Right lobe of liver (tissue), 6 donors: ENCODE measurements around the gene RIMKLB. TPM values are rescaled to one million over a fixed set of nuclear protein-coding genes. Genes with fewer than 3 reads are reported as not detected.

ENCODE experiments used
- ATAC-seq, 4 donors: fragments of 200-7000 bp; cut with Tn5 transposase; one replicate each; pipeline ENCODE4 v1.9.1; 2020; ENCODE audit warnings: mild to moderate bottlenecking in 4 of 4, moderate library complexity in 4 of 4
- DNase-seq, 3 donors: peaks; one replicate each; pipeline ENCODE4 v3.0.0-alpha.2; 2020
- H3K27ac ChIP-seq, 3 donors: fragments of 200-600 bp; one replicate each; pipeline ENCODE4 v1.8.0; 2022
- H3K27me3 ChIP-seq, 2 donors: fragments of 200-600 bp; one replicate each; pipeline ENCODE4 v1.8.0; 2022
- H3K36me3 ChIP-seq, 4 donors: fragments of 200-600 bp; sonication (generic) in 1 of 4; one replicate each; pipeline versions ENCODE4 v1.5.1 to v1.8.0; 2017 to 2022; ENCODE audit warnings: control low read depth in 1 of 4
- H3K4me1 ChIP-seq, 4 donors: fragments of 200-600 bp; sonication (generic) in 1 of 4; one replicate each; pipeline versions ENCODE4 v1.5.1 to v1.8.0; 2017 to 2022; ENCODE audit warnings: control low read depth in 1 of 4
- H3K4me3 ChIP-seq, 3 donors: fragments of 200-600 bp; one replicate each; pipeline ENCODE4 v1.8.0; 2022
- H3K9me3 ChIP-seq, 4 donors: fragments of 200-600 bp; sonication (generic) in 1 of 4; one replicate each; pipeline versions ENCODE4 v1.5.1 to v1.8.0; 2017 to 2022; ENCODE audit warnings: control low read depth in 1 of 4
- POLR2A ChIP-seq: fragments of 450-650 bp; IDR thresholded peaks from one replicate; pipeline ENCODE4 v1.6.1; 2017; ENCODE audit warnings: antibody characterized with exemption, mild to moderate bottlenecking
- WGBS: methylation state at CpG from one replicate; pipeline ENCODE4 v1.1.6; 2018; ENCODE audit warnings: low coverage, low lambda C conversion rate; ENCODE audit not compliant: insufficient coverage; ENCODE audit errors: missing lambda C conversion rate; 5-methylcytosine and 5-hydroxymethylcytosine counted together
- intact Hi-C, 2 donors: fragments of 100-400 bp; cut with DNase I; formaldehyde crosslinking; loops; one replicate each; pipeline versions ENCODE4 v1.11.2 to v1.14.1; 2022
- total RNA-seq, 6 experiments: library from RNA; depleted of rRNA in 2 of 6; stranded (reverse); fragments of >200 nt in 2 of 6; fragmentation: NEBNext Ultra II Directional in 3 of 6; extraction: Animal tissue kit (Norgen Biotek cat#: 25700) in 3 of 6; gene quantifications; one replicate each; pipeline versions ENCODE4 v1.1.0 to v1.2.4, GENCODE V29; 2016 to 2023
- TF ChIP-seq, protein P1 (sequence below), 4 donors: fragments of 200-600 bp in 3 of 4; fragments of 450-650 bp in 1 of 4; IDR thresholded peaks; one replicate each; pipeline versions ENCODE4 v1.5.1 to v1.8.0; 2016 to 2022; ENCODE audit warnings: antibody characterized with exemption in 4 of 4, mild to moderate bottlenecking in 2 of 4
- donor health status: DM: no; HTN: yes; CAD: no.
- donor health status: DM: no; HTN: no; CAD: no.
- donor health status: DM: no; HTN: no; CAD: no.
- donor health status: DM: no; HTN: yes; CAD: no.
- donor health status: DM: no; HTN: yes; CAD: no.

Gene RIMKLB
- total RNA-seq, 6 experiments from 2014 or later, result 1.3 to 4.7 (median 2.6) TPM

DNA sequence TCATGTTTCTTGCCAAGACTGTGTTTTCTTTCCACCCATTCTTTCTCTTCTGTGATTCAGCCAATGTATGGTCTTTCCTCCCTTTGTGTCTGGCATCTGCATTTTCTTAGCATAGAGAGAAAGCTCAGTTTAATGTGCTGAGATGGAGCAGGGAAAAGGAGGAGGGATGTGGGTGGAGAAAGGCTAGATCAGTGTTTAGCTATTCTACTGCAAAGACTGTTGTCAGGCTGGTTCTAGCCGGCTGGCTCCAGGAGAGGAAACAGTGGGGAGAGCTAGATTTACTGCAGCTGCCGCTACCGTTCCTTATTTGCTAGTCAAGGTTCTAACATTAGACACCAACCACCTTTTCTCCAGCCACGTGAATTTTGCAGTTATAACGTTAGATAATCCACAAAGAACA, 5.2 kb upstream of the RIMKLB start:
- intact Hi-C loops, result no loop called here
- peak in 1 of 4 donors; percentile 24 for ATAC-seq
- Histone ChIP-seq H3K4me1 (no peaks in the 10 kb centered on the region), H3K4me3 (no peak overlapping the region), H3K27ac (no peak overlapping the region), H3K36me3 (no peaks in the 10 kb centered on the region), H3K27me3 (no peaks in the 10 kb centered on the region), H3K9me3 (no peaks in the 10 kb centered on the region)
- 25% methylated on average over 5 of the region's 5 CpGs for WGBS
- no peak for TF ChIP-seq POLR2A
- TF ChIP-seq, protein P1, sequence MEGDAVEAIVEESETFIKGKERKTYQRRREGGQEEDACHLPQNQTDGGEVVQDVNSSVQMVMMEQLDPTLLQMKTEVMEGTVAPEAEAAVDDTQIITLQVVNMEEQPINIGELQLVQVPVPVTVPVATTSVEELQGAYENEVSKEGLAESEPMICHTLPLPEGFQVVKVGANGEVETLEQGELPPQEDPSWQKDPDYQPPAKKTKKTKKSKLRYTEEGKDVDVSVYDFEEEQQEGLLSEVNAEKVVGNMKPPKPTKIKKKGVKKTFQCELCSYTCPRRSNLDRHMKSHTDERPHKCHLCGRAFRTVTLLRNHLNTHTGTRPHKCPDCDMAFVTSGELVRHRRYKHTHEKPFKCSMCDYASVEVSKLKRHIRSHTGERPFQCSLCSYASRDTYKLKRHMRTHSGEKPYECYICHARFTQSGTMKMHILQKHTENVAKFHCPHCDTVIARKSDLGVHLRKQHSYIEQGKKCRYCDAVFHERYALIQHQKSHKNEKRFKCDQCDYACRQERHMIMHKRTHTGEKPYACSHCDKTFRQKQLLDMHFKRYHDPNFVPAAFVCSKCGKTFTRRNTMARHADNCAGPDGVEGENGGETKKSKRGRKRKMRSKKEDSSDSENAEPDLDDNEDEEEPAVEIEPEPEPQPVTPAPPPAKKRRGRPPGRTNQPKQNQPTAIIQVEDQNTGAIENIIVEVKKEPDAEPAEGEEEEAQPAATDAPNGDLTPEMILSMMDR (IDR thresholded peaks at IDR 0.05), result no peak
- DNase-seq, result no peak

DNA sequence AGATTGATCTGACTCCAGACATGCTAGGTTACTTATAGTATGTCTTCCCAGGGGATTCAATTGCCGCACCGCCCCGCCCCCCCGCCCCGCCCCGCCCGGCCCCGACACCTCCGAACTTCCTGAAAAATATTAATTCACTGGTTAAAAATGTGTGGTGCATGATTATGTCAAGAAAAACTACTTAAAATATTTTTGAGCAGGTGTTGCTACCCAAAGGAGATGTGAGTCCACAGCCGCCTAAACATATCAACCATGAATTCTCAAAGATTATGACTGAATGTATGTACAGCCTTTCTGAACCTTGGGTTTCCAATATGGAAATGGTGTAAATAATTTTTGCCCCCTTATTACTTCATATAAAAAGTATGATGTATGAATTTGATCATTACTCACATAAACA, 2.7 kb upstream of the RIMKLB start:
- ATAC-seq, result no peak
- Histone ChIP-seq H3K36me3 (no peaks in the 10 kb centered on the region), H3K27ac (no peak overlapping the region), H3K4me3 (no peak overlapping the region), H3K4me1 (peaks cover 0 to 4% (median 0%) of the 10 kb centered on the region in 4 donors), H3K27me3 (no peaks in the 10 kb centered on the region), H3K9me3 (no peaks in the 10 kb centered on the region)
- 57% methylated on average over 1 of the region's 10 CpGs for WGBS
- no peak for TF ChIP-seq POLR2A
- TF ChIP-seq, protein P1 (IDR thresholded peaks at IDR 0.05), result no peak
- DNase-seq, result no peak
- intact Hi-C loops, result no loop called here

DNA sequence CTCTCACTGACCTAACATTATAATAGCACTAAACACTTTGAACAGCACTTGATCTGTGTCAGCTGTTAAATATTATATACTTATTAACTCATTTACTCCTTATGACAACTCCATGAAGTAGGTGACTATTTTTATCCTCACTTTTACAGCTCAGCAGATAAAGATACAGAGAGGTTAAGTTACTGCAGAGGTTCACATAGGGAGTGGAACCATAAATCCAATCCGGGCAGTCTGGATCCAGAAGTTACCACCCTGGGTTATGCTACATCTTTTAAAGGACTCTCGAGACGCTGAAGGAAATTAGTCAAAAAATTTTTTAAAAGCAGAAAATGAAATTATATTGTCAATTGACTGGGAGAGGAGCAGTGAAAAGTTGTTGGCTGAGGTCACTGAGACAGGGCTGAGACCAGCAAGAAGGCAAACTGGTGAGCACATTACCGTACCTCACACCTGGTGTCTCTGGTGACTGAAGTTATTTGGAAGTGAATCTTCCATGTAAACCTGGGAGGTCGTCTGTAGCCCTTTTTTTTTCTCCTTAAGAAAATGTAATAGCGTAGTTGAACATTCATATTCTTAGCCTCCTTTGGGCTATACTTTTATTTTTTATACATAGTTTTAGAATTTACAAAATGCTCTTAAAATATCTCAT, 1.2 kb upstream of the RIMKLB start:
- 28% methylated on average over 6 of the region's 6 CpGs for WGBS
- TF ChIP-seq POLR2A, result no peak
- TF ChIP-seq, protein P1 (IDR thresholded peaks at IDR 0.05), result no peak
- H3K36me3 ChIP-seq, result no peaks in the 10 kb centered on the region
- peaks cover 0 to 4% (median 0%) of the 10 kb centered on the region in 4 donors for H3K4me1 ChIP-seq
- intact Hi-C loops, result no loop called here
- DNase-seq, result no peak
- no peaks in the 10 kb centered on the region for H3K9me3 ChIP-seq
- no peak overlapping the region for H3K27ac ChIP-seq
- no peak overlapping the region for H3K4me3 ChIP-seq
- ATAC-seq, result no peak
- no peaks in the 10 kb centered on the region for H3K27me3 ChIP-seq

DNA sequence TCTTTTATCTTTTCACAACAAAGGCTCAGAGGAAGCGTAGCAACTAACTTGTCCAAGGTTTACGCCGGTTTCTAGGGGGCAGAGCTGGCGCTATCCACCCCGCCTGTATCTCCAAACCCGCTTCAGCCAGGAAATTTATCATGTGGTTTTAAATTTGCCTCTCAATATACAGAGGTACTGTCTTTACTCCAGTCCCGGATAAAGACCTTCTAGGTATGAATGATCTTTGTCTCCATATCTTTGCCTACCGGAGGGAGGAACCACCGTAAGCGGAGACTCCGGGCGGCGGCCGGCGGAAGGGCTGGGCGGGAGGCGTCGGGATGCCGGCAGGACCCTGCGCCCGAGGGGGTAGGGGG, 693 bp upstream of the RIMKLB start:
- peak overlapping the region; percentile 49 to 78 (median 68) for H3K4me3 ChIP-seq
- no peaks in the 10 kb centered on the region for H3K9me3 ChIP-seq
- ATAC-seq, result peak; percentile 29 to 42 (median 40)
- H3K4me1 ChIP-seq, result peaks cover 0 to 4% (median 0%) of the 10 kb centered on the region in 4 donors
- intact Hi-C loops, result no loop called here
- 0% methylated on average over 21 of the region's 21 CpGs for WGBS
- DNase-seq, result no peak
- H3K27ac ChIP-seq, result peak overlapping the region; percentile 14 to 51 (median 39)
- H3K36me3 ChIP-seq, result no peaks in the 10 kb centered on the region
- no peaks in the 10 kb centered on the region for H3K27me3 ChIP-seq
- TF ChIP-seq, protein P1 (IDR thresholded peaks at IDR 0.05), result no peak
- TF ChIP-seq POLR2A, result no peak
